Measurements from ENCODE around the gene ZNF230.

GRCh38 chr19:44007473-44007872 lies 4.7 kb downstream of the ZNF230 start:
- TF ChIP-seq CTCF (IDR thresholded peaks at IDR 0.05): no peak
- no peak for TF ChIP-seq POLR2A (IDR thresholded peaks at IDR 0.05)
